IPS DF 4.7 (cell line): Measurements from ENCODE around the gene CATSPER1.

Experiments
- DNase-seq: peaks from one replicate; pipeline ENCODE4 v3.0.0-alpha.2; 2013; ENCODE audit warnings: low spot score; ENCODE audit errors: extremely low read depth

The CATSPER1 gene

GRCh38 chr11:65973439-65974110, 52.7 kb downstream of the CATSPER1 start:
- no peak for DNase-seq

- DNase-seq = no peak
Observed at GRCh38 chr11:65972116-65972515, 54.2 kb downstream of the CATSPER1 start.

- DNase-seq = no peak
Observed at GRCh38 chr11:65968600-65969482, 57.4 kb downstream of the CATSPER1 start.

GRCh38 chr11:65967329-65967934, 58.8 kb downstream of the CATSPER1 start:
- no peak for DNase-seq
